ENCODE data around the gene ASPHD2.
"Not testable (repeated sequence)": the region's sequence is repeated elsewhere in the genome, so short reads cannot be mapped to it uniquely, and the experiment has no call there.

Gene ASPHD2

GRCh38 chr22:26416670-26417276 is 12.3 kb upstream of the ASPHD2 start:
- DNase-seq (ENCODE audit: low spot score) = no peak

DNA sequence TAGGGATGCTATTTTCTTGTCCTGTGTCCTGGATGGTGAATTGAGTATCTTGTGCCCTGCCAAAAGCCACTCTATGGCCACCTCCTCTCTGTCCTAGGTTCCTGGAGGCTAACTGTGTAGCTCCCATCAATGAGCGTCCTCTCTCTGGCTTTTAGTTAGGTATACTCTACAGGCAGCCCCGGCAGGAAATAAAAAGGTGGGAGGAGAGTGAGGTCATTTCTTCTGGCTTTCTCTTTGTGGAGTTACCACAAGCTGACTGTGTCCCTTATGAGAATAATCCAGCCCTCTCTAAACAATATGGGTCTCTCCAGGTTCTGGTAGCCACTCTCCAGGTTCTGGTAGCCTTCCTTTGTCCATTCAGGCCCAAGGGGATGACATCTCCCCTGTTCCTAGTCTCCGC is 11.7 kb upstream of the ASPHD2 start:
- no peak for DNase-seq (ENCODE audit: low spot score)

DNA sequence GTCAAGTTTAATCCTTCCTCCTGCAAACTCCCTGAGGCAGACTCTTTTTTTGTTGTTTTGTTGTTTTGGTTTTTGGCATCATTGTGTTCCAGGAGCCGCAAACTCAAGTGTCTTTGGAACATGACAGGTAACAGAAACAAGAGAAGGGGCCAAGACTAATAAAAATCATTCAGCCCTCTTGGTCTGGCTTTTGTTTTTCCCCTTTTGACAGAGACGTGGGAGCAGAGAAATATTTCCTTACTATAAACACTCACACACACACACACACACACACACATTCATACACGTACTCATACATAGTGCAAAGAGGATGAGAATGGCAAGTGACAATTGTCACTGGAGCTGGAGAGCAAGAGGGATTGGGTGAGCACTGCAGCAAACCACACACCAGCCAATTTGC is 10.4 kb upstream of the ASPHD2 start:
- no peak for DNase-seq (ENCODE audit: low spot score)

DNA sequence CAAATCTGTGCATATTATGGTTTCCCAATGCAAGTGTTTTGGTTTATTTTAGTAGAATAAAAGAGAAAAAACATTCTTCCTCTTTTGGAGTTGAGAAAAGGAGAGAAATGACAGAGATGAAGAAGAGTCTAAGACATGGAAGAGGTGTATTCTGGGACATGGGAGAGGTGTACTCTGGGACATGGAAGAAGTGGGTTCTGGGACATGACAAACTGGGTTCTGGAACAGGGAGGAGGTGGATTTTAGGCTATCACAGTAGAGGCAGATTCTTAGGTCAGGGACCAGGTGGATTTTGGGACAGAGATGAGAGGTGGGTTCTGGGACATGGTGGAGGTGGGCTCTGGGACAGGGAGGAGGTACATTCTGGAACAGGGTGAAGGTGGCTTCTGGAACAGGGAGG is 2.1 kb upstream of the ASPHD2 start:
- no peak for DNase-seq (ENCODE audit: low spot score)

GRCh38 chr22:26429458-26430286 is 612 bp downstream of the ASPHD2 start:
- DNase-seq (ENCODE audit: low spot score) = no peak

DNA sequence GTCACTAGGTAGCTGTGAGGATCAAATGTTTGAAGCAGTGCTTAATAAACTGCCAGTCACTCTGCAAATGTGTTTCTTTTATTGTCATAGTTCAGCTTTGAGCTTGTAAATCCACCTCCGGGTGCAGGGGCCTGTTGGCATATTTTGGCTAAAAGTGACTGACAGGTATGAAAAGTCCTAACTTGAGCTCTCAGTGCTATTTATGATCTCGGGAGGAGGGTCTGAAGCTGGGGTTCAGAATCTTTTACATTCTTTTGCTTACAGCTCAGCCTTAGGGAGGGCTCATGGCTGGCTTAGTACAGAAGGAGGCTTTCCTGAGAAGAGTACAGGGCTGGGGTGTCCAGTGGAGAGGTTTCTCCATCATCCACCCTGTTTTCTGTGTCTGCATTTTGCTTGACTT is 1.5 kb downstream of the ASPHD2 start:
- DNase-seq (ENCODE audit: low spot score) = no peak

- DNase-seq (ENCODE audit: low spot score) = no peak
These were observed 2.4 kb downstream of the ASPHD2 start for GRCh38 chr22:26431261-26431995.

GRCh38 chr22:26432619-26433311 is 3.7 kb downstream of the ASPHD2 start:
- no peak for DNase-seq (ENCODE audit: low spot score)

GRCh38 chr22:26433805-26434204 is 4.7 kb downstream of the ASPHD2 start:
- DNase-seq (ENCODE audit: low spot score) = no peak

DNA sequence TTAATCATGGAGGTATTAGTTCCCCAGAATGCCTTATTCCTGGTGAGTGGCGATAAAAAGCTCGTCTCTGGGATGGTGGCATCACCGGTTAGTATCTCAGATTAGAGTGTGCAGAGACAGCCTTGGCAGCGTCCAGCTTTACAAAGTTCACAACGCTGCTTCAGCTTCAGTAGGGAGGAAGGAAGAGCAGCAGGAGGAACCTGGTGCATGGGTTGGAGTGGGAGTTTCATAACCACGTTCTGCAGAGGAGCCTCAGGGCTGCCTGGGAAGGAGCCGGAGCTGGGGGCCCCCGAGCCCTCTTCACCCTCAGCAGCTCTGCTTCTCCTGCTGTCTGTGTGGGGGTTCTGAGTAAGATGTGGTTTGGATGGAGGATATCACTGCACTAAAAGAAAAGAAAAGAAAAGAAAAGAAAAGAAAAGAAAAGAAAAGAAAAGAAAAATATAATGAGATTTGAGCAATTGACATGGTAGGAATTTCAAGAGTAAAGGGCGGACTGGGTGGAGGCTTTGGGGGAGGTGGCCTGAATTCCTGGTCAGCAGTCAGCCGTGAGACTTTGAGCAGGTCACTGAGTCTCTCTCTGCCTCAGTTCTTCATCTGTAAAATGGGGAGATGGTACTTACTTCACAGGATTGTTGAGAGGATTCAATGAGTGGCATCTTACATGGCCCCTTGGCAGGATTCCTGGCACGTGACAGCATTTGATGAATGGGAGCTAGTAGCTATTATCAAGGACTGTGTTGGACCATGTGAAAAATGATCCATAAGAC is 6.5 kb downstream of the ASPHD2 start:
- no peak for DNase-seq (ENCODE audit: low spot score)

GRCh38 chr22:26436903-26437515 is 7.9 kb downstream of the ASPHD2 start:
- DNase-seq (ENCODE audit: low spot score) = no peak

- DNase-seq (ENCODE audit: low spot score) = no peak
These were observed 8.8 kb downstream of the ASPHD2 start for GRCh38 chr22:26437694-26438392.

GRCh38 chr22:26438776-26439175 is 9.7 kb downstream of the ASPHD2 start:
- not testable (repeated sequence) for DNase-seq (ENCODE audit: low spot score)

DNA sequence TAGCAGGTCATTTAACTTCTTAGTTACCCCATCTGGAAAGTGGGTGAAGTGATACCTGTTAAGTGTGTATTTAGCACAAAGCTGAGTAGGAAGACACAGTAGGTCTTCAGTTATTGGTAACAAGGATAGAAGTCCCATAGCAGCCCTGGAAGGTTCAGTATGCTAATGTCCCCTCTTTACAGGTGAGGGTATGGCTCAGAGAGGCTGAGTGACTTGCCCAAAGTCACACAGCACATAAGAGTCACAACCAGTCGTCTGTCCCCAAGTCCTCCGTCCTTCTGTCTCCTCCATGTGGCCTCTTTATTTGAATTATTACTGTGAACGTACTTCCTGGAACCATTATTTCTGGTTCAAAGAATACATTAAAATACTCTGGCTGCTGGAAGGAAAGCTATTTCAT is 10.5 kb downstream of the ASPHD2 start:
- no peak for DNase-seq (ENCODE audit: low spot score)

DNA sequence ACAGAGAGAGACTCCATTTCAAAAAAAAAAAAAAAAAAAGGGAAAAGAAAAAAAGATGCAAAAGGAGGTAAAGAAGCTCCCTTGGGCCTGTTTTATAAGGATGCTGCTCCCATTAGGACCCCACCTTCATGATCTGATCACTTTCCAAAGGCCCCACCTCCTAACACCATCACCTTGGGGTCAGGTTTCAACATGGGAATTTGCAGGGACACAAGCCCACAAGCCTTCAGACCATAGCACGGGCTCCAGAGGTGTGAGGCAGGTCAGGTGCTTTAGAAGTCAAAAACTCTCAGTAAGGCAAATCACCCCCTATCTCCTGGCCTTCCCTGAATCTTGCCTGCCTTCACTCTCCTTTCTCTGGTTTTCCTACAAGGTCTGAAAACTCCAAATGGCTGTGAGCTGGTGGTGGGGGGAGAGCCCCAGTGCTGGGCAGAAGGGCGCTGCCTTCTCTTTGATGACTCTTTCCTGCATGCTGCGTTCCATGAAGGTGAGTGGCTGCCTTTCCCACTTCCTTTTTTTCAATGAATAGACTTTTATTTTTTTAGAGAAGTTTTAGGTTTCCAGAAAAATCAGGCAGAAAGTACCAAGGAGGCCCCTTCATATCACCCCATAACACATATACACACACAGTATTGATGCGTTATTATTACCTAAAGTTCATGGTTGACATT is 13.2 kb downstream of the ASPHD2 start:
- DNase-seq (ENCODE audit: low spot score) = no peak

GRCh38 chr22:26443901-26444690 is 15.0 kb downstream of the ASPHD2 start:
- DNase-seq (ENCODE audit: low spot score) = no peak

- no peak for DNase-seq (ENCODE audit: low spot score)
These were observed 15.7 kb downstream of the ASPHD2 start for GRCh38 chr22:26444777-26445176.

GRCh38 chr22:26445577-26446275 is 16.7 kb downstream of the ASPHD2 start:
- no peak for DNase-seq (ENCODE audit: low spot score)

All from kidney capillary endothelial cell (primary cell).